HCT116 (cell line): ENCODE measurements around the gene CAPZB. TPM values are rescaled to one million over a fixed set of nuclear protein-coding genes. Genes with fewer than 3 reads are reported as not detected.

ENCODE experiments used
- ATAC-seq: fragments of 200-7000 bp; cut with Tn5 transposase; 2 replicates; pipeline ENCODE4 v1.9.1; 2020; ENCODE audit warnings: mild to moderate bottlenecking, moderate library complexity
- BruUV-seq: library from RNA; stranded (reverse); fragments of 400-500 nt; replicated peaks from 2 replicates; lab custom pipeline; 2021; lab: Mats Ljungman, UMichigan
- CTCF ChIA-PET: fragments of 300-600 bp; sonication (Branson Sonifier 250); formaldehyde crosslinking; loops from one replicate; lab custom pipeline; 2021; ENCODE audit warnings: antibody characterized with exemption; lab: Charles Lee
- POLR2A ChIA-PET: fragments of 300-600, 350-600 bp; sonication (Branson Sonifier 250); formaldehyde crosslinking; loops from one replicate; lab custom pipeline; 2021; ENCODE audit warnings: antibody characterized with exemption; lab: Charles Lee
- RAD21 ChIA-PET, 2 experiments: fragments of 300-600 bp; sonication (Branson Sonifier 250); formaldehyde crosslinking; loops; one replicate each; lab custom pipeline; 2023; ENCODE audit warnings: low total read pairs in 2 of 2; ENCODE audit not compliant: uncharacterized antibody in 2 of 2, unreplicated experiment in 2 of 2, low non-redundant PET in 1 of 2; lab: Charles Lee
- DNase-seq: peaks from one replicate; pipeline ENCODE4 v3.0.0-alpha.2; 2010; ENCODE audit warnings: low read depth, low spot score
- H2AFZ ChIP-seq: fragments of 200-600 bp; shearing (Covaris generic), sonication (generic); 2 replicates; pipeline ENCODE4 v1.6.1; 2017; ENCODE audit warnings: low read depth, mixed run types, mixed read lengths, antibody characterized with exemption, low read length; ENCODE audit not compliant: poor library complexity, severe bottlenecking
- H3K27ac ChIP-seq: 2 replicates; pipeline ENCODE4 v1.5.1; 2012; ENCODE audit warnings: low read depth, low read length
- H3K27me3 ChIP-seq: fragments of 200-600 bp; sonication (generic); 2 replicates; pipeline ENCODE4 v1.6.1; 2016; ENCODE audit warnings: mixed run types, low read length, mixed read lengths; ENCODE audit not compliant: insufficient read depth
- H3K36me3 ChIP-seq, 2 experiments: fragments of 200-500 bp in 1 of 2; fragments of 200-600 bp in 1 of 2; sonication (Bioruptor generic) in 1 of 2; sonication (generic) in 1 of 2; 2 replicates each; pipeline versions ENCODE4 v1.5.1 to v1.6.1; 2014 to 2016; ENCODE audit warnings: low read length in 2 of 2, inconsistent platforms in 1 of 2, mixed read lengths in 1 of 2, mixed run types in 1 of 2; ENCODE audit not compliant: insufficient read depth in 2 of 2, control insufficient read depth in 1 of 2
- H3K4me1 ChIP-seq, 2 experiments: fragments of 200-600 bp in 1 of 2; sonication (generic) in 1 of 2; 2 replicates each; pipeline versions ENCODE4 v1.5.1 to v1.6.1; 2012 to 2017; ENCODE audit warnings: low read length in 2 of 2, inconsistent platforms in 1 of 2, mild to moderate bottlenecking in 1 of 2, mixed read lengths in 1 of 2, mixed run types in 1 of 2, moderate library complexity in 1 of 2; ENCODE audit not compliant: insufficient read depth in 2 of 2, control insufficient read depth in 1 of 2
- H3K4me2 ChIP-seq: fragments of 200-600 bp; sonication (generic); 2 replicates; pipeline ENCODE4 v1.6.1; 2017; ENCODE audit warnings: mixed run types, low read length, mixed read lengths
- H3K4me3 ChIP-seq, 2 experiments: fragments of 200-600 bp in 1 of 2; sonication (generic) in 1 of 2; replicated peaks in 1 of 2; 2 replicates each; pipeline ENCODE4 v1.5.1; 2011 to 2016; ENCODE audit warnings: low read length in 2 of 2, control low read depth in 1 of 2, low read depth in 1 of 2, mild to moderate bottlenecking in 1 of 2, mixed read lengths in 1 of 2, mixed run types in 1 of 2
- H3K79me2 ChIP-seq: fragments of 200-600 bp; sonication (generic); 2 replicates; pipeline ENCODE4 v1.6.1; 2017; ENCODE audit warnings: mild to moderate bottlenecking, mixed run types, low read length, moderate library complexity, mixed read lengths; ENCODE audit not compliant: insufficient read depth
- H3K9ac ChIP-seq: fragments of 200-600 bp; sonication (generic); 2 replicates; pipeline ENCODE4 v1.6.1; 2016; ENCODE audit warnings: low read length, mixed read lengths
- H3K9me2 ChIP-seq: fragments of 200-600 bp; sonication (generic), shearing (Covaris generic); 2 replicates; pipeline ENCODE4 v1.6.1; 2017; ENCODE audit warnings: mixed run types, mild to moderate bottlenecking, moderate library complexity; ENCODE audit not compliant: insufficient read depth
- H3K9me3 ChIP-seq, 2 experiments: fragments of 200-500 bp in 1 of 2; fragments of 200-600 bp in 1 of 2; sonication (Bioruptor generic) in 1 of 2; sonication (generic) in 1 of 2; 2 replicates each; pipeline ENCODE4 v1.6.1; 2014 to 2017; ENCODE audit warnings: low read length in 2 of 2, mixed read lengths in 2 of 2, inconsistent platforms in 1 of 2, low read depth in 1 of 2, mild to moderate bottlenecking in 1 of 2, mixed run types in 1 of 2, moderate library complexity in 1 of 2; ENCODE audit not compliant: control insufficient read depth in 1 of 2, insufficient read depth in 1 of 2
- H4K20me1 ChIP-seq: fragments of 200-600 bp; sonication (generic), shearing (Covaris generic); 2 replicates; pipeline ENCODE4 v1.6.1; 2017; ENCODE audit warnings: mixed run types, mild to moderate bottlenecking, moderate library complexity; ENCODE audit not compliant: insufficient read depth
- CTCF ChIP-seq, 3 experiments: fragments of 200-600 bp in 1 of 3; sonication (generic) in 1 of 3; IDR thresholded peaks in 2 of 3; conservative IDR thresholded peaks in 1 of 3; 2 replicates each; pipeline ENCODE4 v1.5.1; 2012 to 2017; ENCODE audit warnings: low read depth in 2 of 3, low read length in 2 of 3, antibody characterized with exemption in 1 of 3, borderline replicate concordance in 1 of 3, control low read depth in 1 of 3, mild to moderate bottlenecking in 1 of 3, mixed read lengths in 1 of 3, mixed run types in 1 of 3, moderate library complexity in 1 of 3; ENCODE audit not compliant: insufficient read depth in 1 of 3
- POLR2AphosphoS5 ChIP-seq: IDR thresholded peaks from 2 replicates; pipeline ENCODE4 v1.6.1; 2011; ENCODE audit warnings: mild to moderate bottlenecking, low read depth, low read length, moderate library complexity
- SIN3A ChIP-seq: IDR thresholded peaks from 2 replicates; pipeline ENCODE4 v1.6.1; 2012; ENCODE audit warnings: low read depth
- TCF7L2 ChIP-seq: IDR thresholded peaks from 2 replicates; pipeline ENCODE4 v1.7.0; 2011; ENCODE audit warnings: borderline replicate concordance, inconsistent platforms; ENCODE audit not compliant: insufficient read depth, insufficient read length; ENCODE audit errors: extremely low read depth
- intact Hi-C: fragments of 100-400 bp; cut with micrococcal nuclease; formaldehyde crosslinking; loops from 2 replicates; pipeline ENCODE4 v1.10.0; 2022
- total RNA-seq: library from RNA; stranded (reverse); gene quantifications from one replicate; pipeline ENCODE4 v1.2.1, GENCODE V29; 2021; ENCODE audit not compliant: unreplicated experiment

CAPZB gene
- total RNA-seq, 1 experiment from 2014 or later = 203 TPM

GRCh38 chr1:19461220-19461554, 24.2 kb downstream of the CAPZB start (continued):
- no peak for TF ChIP-seq CTCF (IDR thresholded peaks at IDR 0.05 in 2 of 3, conservative IDR thresholded peaks at IDR 0.05 in 1 of 3; ENCODE audit: borderline replicate concordance in 1 of 3, insufficient read depth in 1 of 3, low read depth in 2 of 3, low read length in 2 of 3)

- TF ChIP-seq TCF7L2 = no peak
- no peak for TF ChIP-seq SIN3A
- TF ChIP-seq CTCF (IDR thresholded peaks at IDR 0.05 in 2 of 3, conservative IDR thresholded peaks at IDR 0.05 in 1 of 3; ENCODE audit: borderline replicate concordance in 1 of 3, insufficient read depth in 1 of 3, low read depth in 2 of 3, low read length in 2 of 3) = no peak
- no peak for TF ChIP-seq POLR2AphosphoS5
- Histone ChIP-seq H3K9ac (no peak overlapping the region), H2AFZ (no peak overlapping the region), H3K4me3 (no peak overlapping the region), H3K9me2 (no peaks in the 10 kb centered on the region), H3K36me3 (no peaks in the 10 kb centered on the region; a peak in 1 of 4 replicates), H4K20me1 (peaks cover 10% of the 10 kb centered on the region; the same call in 1 of the 2 replicates), H3K27me3 (no peaks in the 10 kb centered on the region), H3K4me1 (no peaks in the 10 kb centered on the region; a peak in 1 of 4 replicates), H3K4me2 (no peak overlapping the region), H3K79me2 (peaks cover 89% of the 10 kb centered on the region), H3K27ac (no peak overlapping the region), H3K9me3 (no peaks in the 10 kb centered on the region)
- ChIA-PET RAD21 (no interaction called here), POLR2A (no interaction called here), CTCF (no interaction called here)
- ATAC-seq (no peak), DNase-seq (no peak)
- BruUV-seq = no TSS peak
- intact Hi-C loops = no loop called here
These were observed 24.7 kb downstream of the CAPZB start for GRCh38 chr1:19460535-19461219.
